ENCODE measurements around the gene CAMSAP2. TPM values are rescaled to one million over a fixed set of nuclear protein-coding genes. Genes with fewer than 3 reads are reported as not detected.

The CAMSAP2 gene
- total RNA-seq, 1 donor from 2014 or later, result 47.9 TPM

GRCh38 chr1:200704986-200705500, 33.6 kb upstream of the CAMSAP2 start:
- H3K4me1 Mint-ChIP-seq, result no peaks in the 10 kb centered on the region
- no peak overlapping the region for H3K27ac Mint-ChIP-seq
- H3K9me3 Mint-ChIP-seq, result no peaks in the 10 kb centered on the region
- DNase-seq (ENCODE audit: low spot score in 2 of 2, unreplicated experiment in 2 of 2), result no peak
- no peaks in the 10 kb centered on the region for H3K36me3 Mint-ChIP-seq
- no peaks in the 10 kb centered on the region for H3K27me3 Mint-ChIP-seq (ENCODE audit: low read depth)
- no peak overlapping the region for H3K4me3 Mint-ChIP-seq
- TF ChIP-seq, protein P1, sequence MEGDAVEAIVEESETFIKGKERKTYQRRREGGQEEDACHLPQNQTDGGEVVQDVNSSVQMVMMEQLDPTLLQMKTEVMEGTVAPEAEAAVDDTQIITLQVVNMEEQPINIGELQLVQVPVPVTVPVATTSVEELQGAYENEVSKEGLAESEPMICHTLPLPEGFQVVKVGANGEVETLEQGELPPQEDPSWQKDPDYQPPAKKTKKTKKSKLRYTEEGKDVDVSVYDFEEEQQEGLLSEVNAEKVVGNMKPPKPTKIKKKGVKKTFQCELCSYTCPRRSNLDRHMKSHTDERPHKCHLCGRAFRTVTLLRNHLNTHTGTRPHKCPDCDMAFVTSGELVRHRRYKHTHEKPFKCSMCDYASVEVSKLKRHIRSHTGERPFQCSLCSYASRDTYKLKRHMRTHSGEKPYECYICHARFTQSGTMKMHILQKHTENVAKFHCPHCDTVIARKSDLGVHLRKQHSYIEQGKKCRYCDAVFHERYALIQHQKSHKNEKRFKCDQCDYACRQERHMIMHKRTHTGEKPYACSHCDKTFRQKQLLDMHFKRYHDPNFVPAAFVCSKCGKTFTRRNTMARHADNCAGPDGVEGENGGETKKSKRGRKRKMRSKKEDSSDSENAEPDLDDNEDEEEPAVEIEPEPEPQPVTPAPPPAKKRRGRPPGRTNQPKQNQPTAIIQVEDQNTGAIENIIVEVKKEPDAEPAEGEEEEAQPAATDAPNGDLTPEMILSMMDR (IDR thresholded peaks at IDR 0.05; ENCODE audit: unreplicated experiment), result no peak

- Mint-ChIP-seq H3K36me3 (no peaks in the 10 kb centered on the region), H3K27me3 (ENCODE audit: low read depth) (no peaks in the 10 kb centered on the region), H3K4me1 (no peaks in the 10 kb centered on the region), H3K27ac (no peak overlapping the region), H3K4me3 (no peak overlapping the region), H3K9me3 (no peaks in the 10 kb centered on the region)
- TF ChIP-seq, protein P1 (IDR thresholded peaks at IDR 0.05; ENCODE audit: unreplicated experiment), result no peak
- DNase-seq (ENCODE audit: low spot score in 2 of 2, unreplicated experiment in 2 of 2), result no peak
These were observed 32.4 kb upstream of the CAMSAP2 start for GRCh38 chr1:200706111-200706814.

- no peaks in the 10 kb centered on the region for H3K27me3 Mint-ChIP-seq (ENCODE audit: low read depth)
- H3K4me1 Mint-ChIP-seq, result no peaks in the 10 kb centered on the region
- no peak overlapping the region for H3K4me3 Mint-ChIP-seq
- no peaks in the 10 kb centered on the region for H3K9me3 Mint-ChIP-seq
- TF ChIP-seq, protein P1 (IDR thresholded peaks at IDR 0.05; ENCODE audit: unreplicated experiment), result no peak
- H3K27ac Mint-ChIP-seq, result no peak overlapping the region
- DNase-seq (ENCODE audit: low spot score in 2 of 2, unreplicated experiment in 2 of 2), result no peak
- H3K36me3 Mint-ChIP-seq, result no peaks in the 10 kb centered on the region
These were observed 31.6 kb upstream of the CAMSAP2 start for GRCh38 chr1:200707116-200707515.

- Mint-ChIP-seq H3K27me3 (ENCODE audit: low read depth) (no peaks in the 10 kb centered on the region), H3K4me1 (no peaks in the 10 kb centered on the region), H3K9me3 (no peaks in the 10 kb centered on the region), H3K27ac (no peak overlapping the region), H3K36me3 (no peaks in the 10 kb centered on the region), H3K4me3 (no peak overlapping the region)
- DNase-seq (ENCODE audit: low spot score in 2 of 2, unreplicated experiment in 2 of 2), result no peak
- TF ChIP-seq, protein P1 (IDR thresholded peaks at IDR 0.05; ENCODE audit: unreplicated experiment), result no peak
These were observed 30.5 kb upstream of the CAMSAP2 start for GRCh38 chr1:200708161-200708560.

- TF ChIP-seq, protein P1 (IDR thresholded peaks at IDR 0.05; ENCODE audit: unreplicated experiment), result no peak
- no peaks in the 10 kb centered on the region for H3K9me3 Mint-ChIP-seq
- H3K4me1 Mint-ChIP-seq, result no peaks in the 10 kb centered on the region
- no peaks in the 10 kb centered on the region for H3K36me3 Mint-ChIP-seq
- no peak for DNase-seq (ENCODE audit: low spot score in 2 of 2, unreplicated experiment in 2 of 2)
- no peak overlapping the region for H3K27ac Mint-ChIP-seq
- no peaks in the 10 kb centered on the region for H3K27me3 Mint-ChIP-seq (ENCODE audit: low read depth)
- H3K4me3 Mint-ChIP-seq, result no peak overlapping the region
These were observed 29.9 kb upstream of the CAMSAP2 start for GRCh38 chr1:200708769-200709168.
